GM19455 (cell line): ENCODE measurements around the gene SGPL1.

Source experiments
- ATAC-seq: cut with Tn5 transposase; IDR thresholded peaks from one replicate; pipeline ENCODE4 v1.9.1; 2021; ENCODE audit not compliant: unreplicated experiment

The SGPL1 gene

DNA sequence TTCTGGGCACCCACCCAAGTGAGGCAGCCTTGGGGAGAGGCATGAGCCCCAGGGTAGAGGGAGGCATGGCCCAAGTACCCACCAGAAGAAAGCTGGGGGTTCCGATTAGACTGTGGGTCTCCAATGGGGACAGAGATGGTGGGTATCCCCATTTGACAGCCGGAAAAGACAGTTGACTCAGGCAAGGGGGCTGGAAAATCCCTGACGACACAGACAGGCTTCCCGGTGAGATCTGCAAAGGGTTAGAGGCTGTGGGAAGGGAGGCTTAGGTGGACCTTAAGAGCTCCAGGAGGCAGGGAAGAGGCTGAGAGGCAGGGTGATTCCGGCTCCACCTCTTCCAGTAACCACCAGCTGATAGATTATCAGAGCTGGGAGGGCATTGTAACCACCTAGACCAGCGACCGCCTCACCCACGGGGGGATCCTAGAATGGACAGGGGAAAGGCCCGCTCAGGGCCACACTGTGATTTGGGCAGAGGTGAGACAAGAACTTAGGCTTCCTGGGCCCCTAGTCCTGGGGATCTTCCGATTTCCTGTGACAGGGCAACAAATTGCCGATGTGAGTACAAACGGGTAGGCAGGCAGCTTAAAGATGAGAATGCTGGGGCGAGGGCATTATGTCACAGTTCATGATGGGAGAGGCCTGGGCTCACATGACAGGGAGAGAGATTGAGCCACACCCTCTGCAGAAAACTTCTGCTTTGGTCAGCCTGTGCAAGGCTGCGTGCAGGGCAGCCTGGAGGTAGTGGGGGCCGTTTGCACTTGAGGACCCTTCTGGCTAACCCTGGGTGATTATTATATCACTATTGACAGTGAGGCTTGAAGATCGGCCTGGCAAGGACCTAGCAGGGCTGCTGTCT is 36.0 kb upstream of the SGPL1 start:
- no peak for ATAC-seq

- ATAC-seq, result no peak
Observed at GRCh38 chr10:70780370-70780760, 35.4 kb upstream of the SGPL1 start.

DNA sequence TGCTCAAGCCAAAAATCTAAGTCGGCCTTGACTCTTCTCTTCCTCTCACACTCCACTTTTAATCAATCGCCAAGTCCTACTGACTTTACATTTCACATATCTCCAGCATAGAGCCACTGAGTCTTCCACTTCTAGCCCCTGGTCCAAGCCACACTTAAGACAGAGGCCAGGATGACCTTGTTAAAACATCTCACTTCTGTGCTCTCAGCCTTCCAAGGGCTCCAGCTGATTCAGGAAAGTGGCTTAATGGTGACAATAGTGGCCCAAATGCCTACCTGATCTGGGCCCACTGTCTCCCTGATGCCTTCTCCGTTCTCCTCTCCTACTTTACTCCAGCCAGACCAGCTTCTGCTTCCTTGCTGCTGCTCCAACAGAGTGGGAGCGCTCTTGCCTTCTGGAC is 35.0 kb upstream of the SGPL1 start:
- ATAC-seq, result no peak

- no peak for ATAC-seq
Observed at GRCh38 chr10:70781461-70782051, 34.2 kb upstream of the SGPL1 start.

DNA sequence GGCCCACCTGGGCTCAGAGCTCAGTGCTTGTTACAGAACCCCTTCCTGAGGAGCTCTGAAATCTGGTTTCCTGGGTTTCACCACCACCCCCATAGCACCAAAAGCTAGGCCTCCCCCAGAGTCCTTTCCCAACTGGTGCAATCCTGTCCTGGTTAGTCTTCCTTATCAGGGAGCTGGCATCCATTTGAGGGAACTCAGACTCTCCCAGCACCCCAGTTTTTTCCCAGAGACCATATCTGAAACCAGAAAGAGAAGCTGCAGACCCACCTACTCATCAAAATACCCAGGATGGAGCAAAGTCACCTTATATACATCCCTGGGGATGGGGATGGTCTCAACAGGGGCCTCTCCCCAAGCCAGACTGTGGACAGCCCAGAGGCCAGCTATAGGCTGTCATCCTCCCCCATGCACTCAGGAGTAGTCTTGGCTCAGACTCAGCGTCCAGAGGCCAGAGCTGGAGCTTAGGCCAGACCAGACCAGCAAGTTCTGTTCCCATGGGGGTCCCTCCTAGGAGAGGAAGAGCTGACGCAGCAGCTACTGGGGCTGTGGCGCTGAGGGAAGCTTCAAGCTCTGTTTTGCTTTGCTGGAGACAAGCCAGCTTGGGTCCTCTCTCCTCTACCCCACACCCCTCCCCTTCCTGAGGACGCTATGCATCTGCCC is 33.5 kb upstream of the SGPL1 start:
- no peak for ATAC-seq

- ATAC-seq, result no peak
Observed at GRCh38 chr10:70782746-70783680, 32.7 kb upstream of the SGPL1 start.

- no peak for ATAC-seq
Observed at GRCh38 chr10:70784016-70784415, 31.7 kb upstream of the SGPL1 start.

DNA sequence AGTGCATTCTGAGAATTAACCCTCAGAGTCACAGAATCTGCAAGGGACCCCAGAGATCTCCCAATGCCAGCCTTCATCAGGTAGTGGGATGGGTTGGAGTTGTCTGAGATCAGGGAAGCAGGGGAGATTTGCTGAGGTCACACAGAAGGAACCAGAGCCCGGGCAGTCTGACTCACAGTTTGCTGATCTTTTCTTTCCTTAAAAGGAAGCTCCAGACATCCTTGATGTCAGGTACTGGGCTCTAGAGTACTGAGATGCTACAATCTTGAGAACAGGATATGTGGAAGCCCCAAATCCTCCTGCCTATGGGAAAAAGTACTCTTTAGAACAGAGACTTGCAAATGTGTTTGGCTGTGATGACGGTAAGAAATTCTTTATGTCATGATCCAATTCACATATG is 31.3 kb upstream of the SGPL1 start:
- no peak for ATAC-seq

GRCh38 chr10:70785190-70785589 is 30.6 kb upstream of the SGPL1 start, which contains the start of gene TBATA:
TBATA (minus strand) TSS chr10:70785377; CDS start chr10:70783379, 1,998 bp downstream.
- ATAC-seq, result no peak

- no peak for ATAC-seq
Observed at GRCh38 chr10:70786799-70787415, 28.8 kb upstream of the SGPL1 start.

- ATAC-seq, result no peak
Observed at GRCh38 chr10:70791386-70792039, 24.2 kb upstream of the SGPL1 start.

GRCh38 chr10:70795613-70796012 is 20.1 kb upstream of the SGPL1 start:
- ATAC-seq, result no peak

DNA sequence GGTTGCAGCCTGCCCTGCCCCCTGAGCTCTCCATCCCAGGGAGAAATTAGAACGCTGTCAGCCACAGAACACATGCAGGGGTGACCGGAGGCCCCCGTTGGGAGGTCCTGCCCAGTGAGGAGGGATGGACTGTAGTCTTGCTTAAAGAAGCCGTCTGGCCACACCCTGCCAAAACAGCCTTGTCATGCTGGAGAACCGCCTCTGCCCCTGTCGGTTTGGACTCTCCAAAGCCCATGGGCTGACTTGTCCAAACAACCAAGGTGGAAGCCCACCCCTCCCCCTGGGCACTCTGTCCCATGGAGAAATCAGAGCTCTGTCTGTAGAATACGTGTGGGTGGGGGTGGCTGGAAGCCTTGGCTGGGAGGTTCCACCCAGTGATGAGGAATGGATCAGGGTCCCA is 17.9 kb upstream of the SGPL1 start:
- no peak for ATAC-seq

DNA sequence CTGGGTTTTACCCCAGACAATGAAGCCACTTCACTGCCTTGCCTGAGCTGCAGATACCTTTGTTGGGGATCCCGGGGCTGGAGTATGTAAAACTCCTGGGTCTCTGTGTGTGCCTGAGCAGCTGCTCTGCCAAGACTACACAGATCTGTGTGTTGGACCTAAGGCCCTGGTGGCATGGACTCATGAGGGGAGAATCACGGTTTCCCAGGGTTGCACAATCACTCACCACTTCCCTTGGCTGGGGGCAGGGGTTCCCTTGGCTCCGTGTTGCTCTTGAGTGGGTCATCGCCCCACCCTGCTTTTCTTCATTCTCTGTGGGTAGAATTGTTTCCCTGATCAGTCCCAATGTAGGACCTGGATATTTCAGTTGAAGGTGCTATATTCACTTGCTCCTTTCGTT is 16.6 kb upstream of the SGPL1 start:
- ATAC-seq, result no peak

- ATAC-seq, result no peak
Observed at GRCh38 chr10:70801854-70802253, 13.9 kb upstream of the SGPL1 start.

DNA sequence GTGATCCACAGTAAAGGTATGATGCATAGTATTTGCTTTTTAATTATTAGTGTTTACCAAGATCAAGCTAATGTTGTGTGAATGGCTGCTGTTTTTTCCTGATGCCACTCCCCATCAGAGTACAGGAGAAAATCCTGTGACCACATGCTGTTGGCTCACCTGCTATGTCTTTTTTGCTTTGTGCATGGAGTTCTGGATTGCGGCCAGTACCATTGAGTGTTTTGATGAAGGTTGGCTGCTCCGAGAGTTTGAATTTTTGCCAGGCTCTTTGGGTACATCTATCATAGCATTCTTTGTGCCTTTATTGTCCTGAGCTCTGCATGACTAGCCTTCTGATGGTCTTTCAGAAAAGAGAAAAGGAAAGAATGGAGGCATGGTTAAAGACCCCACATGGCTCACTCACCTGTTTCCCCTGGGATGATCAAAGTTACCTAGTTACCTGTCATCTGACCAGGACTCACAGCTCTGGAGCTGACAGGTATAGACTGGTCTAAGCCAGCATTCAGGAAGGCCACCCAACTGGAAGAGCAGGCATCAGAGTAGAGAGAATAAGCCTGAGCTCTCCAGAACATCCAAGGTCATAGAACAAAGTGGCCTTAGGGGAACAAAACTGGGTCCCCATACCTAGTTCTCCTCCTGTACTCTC is 11.8 kb upstream of the SGPL1 start:
- ATAC-seq, result no peak

- ATAC-seq, result no peak
Observed at GRCh38 chr10:70804421-70804808, 11.3 kb upstream of the SGPL1 start.

GRCh38 chr10:70805619-70806215 is 10.0 kb upstream of the SGPL1 start:
- ATAC-seq, result no peak

DNA sequence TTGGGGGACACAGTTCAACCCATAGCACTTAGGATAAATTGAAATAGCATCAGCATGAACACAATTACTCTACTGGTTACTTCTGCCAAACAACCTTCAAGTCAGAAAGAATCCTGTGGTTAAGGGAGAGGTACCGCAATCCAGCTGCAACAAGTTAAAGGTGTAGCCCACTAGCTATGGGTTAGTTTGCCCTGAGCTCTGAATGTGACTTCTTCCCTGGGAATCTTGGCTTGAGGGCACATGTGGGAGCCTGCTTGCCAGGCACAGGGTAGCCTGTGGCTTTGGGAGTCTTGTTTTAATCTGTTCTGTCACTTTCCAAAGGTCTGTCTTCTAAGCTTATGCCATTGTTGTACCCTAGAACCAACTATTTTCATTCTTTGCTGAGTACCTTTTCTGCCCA is 8.9 kb upstream of the SGPL1 start:
- no peak for ATAC-seq
